SK-N-SH (cell line): ENCODE data around the gene SHISA5. TPM values are rescaled to one million over a fixed set of nuclear protein-coding genes. Genes with fewer than 3 reads are reported as not detected.
"Not testable (repeated sequence)": the region's sequence is repeated elsewhere in the genome, so short reads cannot be mapped to it uniquely, and the experiment has no call there.

Experiments
- CTCF ChIA-PET: fragments of 300-600, 350-600 bp; formaldehyde crosslinking; extraction: SDS; loops from one replicate; lab custom pipeline; 2021; lab: Yijun Ruan, JAX
- POLR2A ChIA-PET: fragments of 350-600 bp; sonication (Branson Sonifier 250); formaldehyde crosslinking; extraction: SDS; loops from one replicate; lab custom pipeline; 2020; ENCODE audit warnings: antibody characterized with exemption, inconsistent platforms; lab: Yijun Ruan, JAX
- DNase-seq: peaks from one replicate; pipeline ENCODE4 v3.0.0; 2012
- H2AFZ ChIP-seq: fragments of 200-600 bp; sonication (generic); 2 replicates; pipeline ENCODE4 v1.8.1; 2016; ENCODE audit warnings: antibody characterized with exemption, mild to moderate bottlenecking, low read depth
- H3F3A ChIP-seq: fragments of 200-600 bp; sonication (generic); replicated peaks from 2 replicates; pipeline ENCODE3; 2016; ENCODE audit warnings: antibody characterized with exemption, mild to moderate bottlenecking; ENCODE audit not compliant: insufficient read depth
- H3K27ac ChIP-seq, 2 experiments: fragments of 200-500 bp in 1 of 2; fragments of 200-600 bp in 1 of 2; sonication (Bioruptor generic) in 1 of 2; sonication (generic), shearing (Covaris generic) in 1 of 2; 2 replicates each; pipeline versions ENCODE4 v1.5.1 to v1.6.1; 2014 to 2016; ENCODE audit warnings: low read depth in 2 of 2, inconsistent platforms in 1 of 2, low read length in 1 of 2, mild to moderate bottlenecking in 1 of 2, mixed read lengths in 1 of 2
- H3K27me3 ChIP-seq: fragments of 200-600 bp; sonication (generic), shearing (Covaris generic); 2 replicates; pipeline ENCODE4 v1.6.1; 2016; ENCODE audit warnings: mixed run types; ENCODE audit not compliant: insufficient read depth
- H3K36me3 ChIP-seq, 2 experiments: fragments of 200-500 bp in 1 of 2; fragments of 200-600 bp in 1 of 2; sonication (Bioruptor generic) in 1 of 2; sonication (generic) in 1 of 2; replicated peaks in 1 of 2; 2 replicates each; pipeline versions ENCODE3 to v1.5.1; 2014 to 2016; ENCODE audit warnings: low read length in 1 of 2, mild to moderate bottlenecking in 1 of 2; ENCODE audit not compliant: insufficient read depth in 2 of 2, control insufficient read depth in 1 of 2
- H3K4me1 ChIP-seq, 2 experiments: fragments of 200-500 bp in 1 of 2; fragments of 200-600 bp in 1 of 2; sonication (Bioruptor generic) in 1 of 2; sonication (generic), shearing (Covaris generic) in 1 of 2; 2 replicates each; pipeline versions ENCODE4 v1.5.1 to v1.6.1; 2014 to 2016; ENCODE audit warnings: low read depth in 1 of 2, low read length in 1 of 2, mixed run types in 1 of 2; ENCODE audit not compliant: insufficient read depth in 2 of 2, control insufficient read depth in 1 of 2
- H3K4me2 ChIP-seq: fragments of 200-600 bp; sonication (generic), shearing (Covaris generic); 2 replicates; pipeline ENCODE4 v1.6.1; 2017; ENCODE audit warnings: mixed run types
- H3K4me3 ChIP-seq, 2 experiments: fragments of 200-500 bp in 1 of 2; fragments of 200-600 bp in 1 of 2; sonication (Bioruptor generic) in 1 of 2; sonication (generic), shearing (Covaris generic) in 1 of 2; 2 replicates each; pipeline versions ENCODE4 v1.5.1 to v1.8.1; 2014 to 2016; ENCODE audit warnings: low read depth in 2 of 2, inconsistent platforms in 1 of 2, low read length in 1 of 2, mild to moderate bottlenecking in 1 of 2, mixed read lengths in 1 of 2, moderate library complexity in 1 of 2
- H3K79me2 ChIP-seq: fragments of 200-600 bp; sonication (generic); 2 replicates; pipeline ENCODE4 v1.8.1; 2017; ENCODE audit warnings: mild to moderate bottlenecking; ENCODE audit not compliant: insufficient read depth
- H3K9ac ChIP-seq: fragments of 200-600 bp; sonication (generic); 2 replicates; pipeline ENCODE4 v1.6.1; 2017; ENCODE audit warnings: mixed run types
- H3K9me2 ChIP-seq: fragments of 200-600 bp; sonication (generic); 2 replicates; pipeline ENCODE4 v1.6.1; 2017; ENCODE audit warnings: mixed run types
- H3K9me3 ChIP-seq: fragments of 200-600 bp; sonication (generic); 2 replicates; pipeline ENCODE4 v1.6.1; 2017; ENCODE audit warnings: mixed run types, mild to moderate bottlenecking, moderate library complexity
- H4K20me1 ChIP-seq: fragments of 200-600 bp; sonication (generic); 2 replicates; pipeline ENCODE4 v1.6.1; 2017; ENCODE audit warnings: mild to moderate bottlenecking, mixed run types; ENCODE audit not compliant: insufficient read depth
- ELF1 ChIP-seq: IDR thresholded peaks from 2 replicates; pipeline ENCODE4 v1.4.0; 2012
- EZH2phosphoT487 ChIP-seq: fragments of 200-600 bp; sonication (generic); IDR thresholded peaks from 2 replicates; pipeline ENCODE4 v1.6.1; 2017; ENCODE audit warnings: low read depth, mixed run types, mild to moderate bottlenecking, antibody characterized with exemption, moderate library complexity, borderline replicate concordance
- FOSL2 ChIP-seq: IDR thresholded peaks from 2 replicates; pipeline ENCODE4 v1.4.0; 2012; ENCODE audit warnings: low read depth, mild to moderate bottlenecking, moderate library complexity, borderline replicate concordance
- FOXM1 ChIP-seq: IDR thresholded peaks from 2 replicates; pipeline ENCODE4 v1.4.0; 2012; ENCODE audit warnings: low read depth, mild to moderate bottlenecking
- MXI1 ChIP-seq: IDR thresholded peaks from 2 replicates; pipeline ENCODE4 v1.6.1; 2012; ENCODE audit warnings: mild to moderate bottlenecking, low read depth, low read length, improper control_type of control experiment
- NFIC ChIP-seq: IDR thresholded peaks from 2 replicates; pipeline ENCODE4 v1.4.0; 2012; ENCODE audit warnings: borderline replicate concordance
- NRF1 ChIP-seq: IDR thresholded peaks from 2 replicates; pipeline ENCODE4 v1.6.1; 2012; ENCODE audit warnings: low read depth, mild to moderate bottlenecking, low read length
- RFX5 ChIP-seq: IDR thresholded peaks from 2 replicates; pipeline ENCODE4 v1.6.1; 2012; ENCODE audit warnings: mild to moderate bottlenecking, improper control_type of control experiment, low read length
- RXRA ChIP-seq: IDR thresholded peaks from 2 replicates; pipeline ENCODE4 v1.4.0; 2012; ENCODE audit warnings: low read depth, mild to moderate bottlenecking, borderline replicate concordance
- SIN3A ChIP-seq: IDR thresholded peaks from 2 replicates; pipeline ENCODE4 v1.6.1; 2012; ENCODE audit warnings: low read depth, mild to moderate bottlenecking, low read length, moderate library complexity, borderline replicate concordance
- SMC3 ChIP-seq: IDR thresholded peaks from 2 replicates; pipeline ENCODE4 v1.6.1; 2012; ENCODE audit warnings: low read depth, low read length, improper control_type of control experiment
- TAF1 ChIP-seq: IDR thresholded peaks from 2 replicates; pipeline ENCODE4 v1.6.1; 2012; ENCODE audit warnings: low read depth, mild to moderate bottlenecking, low read length, moderate library complexity, borderline replicate concordance
- TEAD4 ChIP-seq: IDR thresholded peaks from 2 replicates; pipeline ENCODE4 v1.4.0; 2012; ENCODE audit warnings: mild to moderate bottlenecking, borderline replicate concordance; ENCODE audit not compliant: insufficient read depth
- YY1 ChIP-seq: IDR thresholded peaks from 2 replicates; pipeline ENCODE4 v1.4.0; 2012; ENCODE audit warnings: low read depth, mild to moderate bottlenecking
- WGBS: methylation state at CpG from one replicate; pipeline ENCODE4 v1.1.6; 2017; ENCODE audit warnings: low lambda C conversion rate; 5-methylcytosine and 5-hydroxymethylcytosine counted together
- polyA plus RNA-seq, 3 experiments: library from polyadenylated mRNA; depleted of rRNA; stranded (reverse); fragments of >200 nt; gene quantifications; 2 replicates each; pipeline ENCODE4 v1.2.3, GENCODE V29; 2012
- TF ChIP-seq, protein P1 (sequence below): fragments of 150-350 bp; IDR thresholded peaks from 2 replicates; pipeline ENCODE4 v1.6.1; 2016; ENCODE audit warnings: mild to moderate bottlenecking, low read depth, low read length
- TF ChIP-seq, protein P2 (sequence below): IDR thresholded peaks from 2 replicates; pipeline ENCODE4 v1.4.0; 2012; ENCODE audit warnings: low read depth, borderline replicate concordance
- TF ChIP-seq, protein P3 (sequence below): fragments of 150-350 bp; IDR thresholded peaks from 2 replicates; pipeline ENCODE4 v1.6.1; 2017; ENCODE audit warnings: antibody characterized with exemption, low read length, low read depth, borderline replicate concordance

SHISA5 gene
- polyA plus RNA-seq, 1 of the 3 experiments (the other 2 are of a cell fraction) = 194 TPM

DNA sequence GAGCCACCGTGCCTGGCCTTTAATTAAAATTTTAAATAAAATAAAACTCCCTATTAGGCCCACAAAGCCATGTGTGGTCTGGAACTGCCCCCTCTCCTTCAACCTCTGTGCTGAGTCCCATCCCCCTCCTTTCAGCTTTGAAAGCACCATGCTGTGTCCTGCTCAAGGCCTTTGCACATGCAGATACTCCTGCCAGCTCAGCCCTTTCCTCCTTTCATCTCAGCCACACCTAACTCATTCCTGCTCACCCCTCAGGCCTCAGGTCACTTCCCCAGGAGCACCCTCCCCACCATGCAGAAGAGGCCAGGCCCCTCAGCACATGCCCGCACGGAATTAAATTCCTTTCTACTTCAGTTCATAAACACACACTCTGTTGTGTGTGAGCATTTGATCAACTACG is 29.4 kb downstream of the SHISA5 start:
- Histone ChIP-seq H3K9me2 (no peaks in the 10 kb centered on the region), H3K4me2 (no peak overlapping the region), H3F3A (peaks cover 7% of the 10 kb centered on the region), H3K4me1 (peaks cover 0 to 12% of the 10 kb centered on the region in 2 experiments; a peak in 1 of 4 replicates), H3K27me3 (no peaks in the 10 kb centered on the region), H3K27ac (no peak overlapping the region), H3K9ac (no peak overlapping the region), H3K36me3 (peaks cover 0 to 2% of the 10 kb centered on the region in 2 experiments), H4K20me1 (no peaks in the 10 kb centered on the region), H3K4me3 (no peak overlapping the region), H2AFZ (no peak overlapping the region), H3K79me2 (peaks cover 33% of the 10 kb centered on the region), H3K9me3 (no peaks in the 10 kb centered on the region)
- 88% methylated on average over 4 of the region's 4 CpGs for WGBS
- CTCF ChIA-PET = interaction anchor here (0.9 to 6.4 kb wide), 4 partner anchors 8 to 79 kb away, joined by 3 to 27 read pairs (median 10); a partner anchor contains a TSS
- DNase-seq = peak; percentile 13
- TF ChIP-seq TEAD4 (no peak), NFIC (no peak), YY1 (no peak), NRF1 (no peak), TAF1 (no peak), RXRA (no peak), EZH2phosphoT487 (no peak), MXI1 (no peak), ELF1 (no peak), SMC3 (no peak), FOXM1 (no peak), SIN3A (no peak), RFX5 (no peak), FOSL2 (no peak)
- TF ChIP-seq, protein P1, sequence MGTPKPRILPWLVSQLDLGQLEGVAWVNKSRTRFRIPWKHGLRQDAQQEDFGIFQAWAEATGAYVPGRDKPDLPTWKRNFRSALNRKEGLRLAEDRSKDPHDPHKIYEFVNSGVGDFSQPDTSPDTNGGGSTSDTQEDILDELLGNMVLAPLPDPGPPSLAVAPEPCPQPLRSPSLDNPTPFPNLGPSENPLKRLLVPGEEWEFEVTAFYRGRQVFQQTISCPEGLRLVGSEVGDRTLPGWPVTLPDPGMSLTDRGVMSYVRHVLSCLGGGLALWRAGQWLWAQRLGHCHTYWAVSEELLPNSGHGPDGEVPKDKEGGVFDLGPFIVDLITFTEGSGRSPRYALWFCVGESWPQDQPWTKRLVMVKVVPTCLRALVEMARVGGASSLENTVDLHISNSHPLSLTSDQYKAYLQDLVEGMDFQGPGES = no peak
- TF ChIP-seq, protein P2, sequence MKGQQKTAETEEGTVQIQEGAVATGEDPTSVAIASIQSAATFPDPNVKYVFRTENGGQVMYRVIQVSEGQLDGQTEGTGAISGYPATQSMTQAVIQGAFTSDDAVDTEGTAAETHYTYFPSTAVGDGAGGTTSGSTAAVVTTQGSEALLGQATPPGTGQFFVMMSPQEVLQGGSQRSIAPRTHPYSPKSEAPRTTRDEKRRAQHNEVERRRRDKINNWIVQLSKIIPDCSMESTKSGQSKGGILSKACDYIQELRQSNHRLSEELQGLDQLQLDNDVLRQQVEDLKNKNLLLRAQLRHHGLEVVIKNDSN = no peak
- TF ChIP-seq, protein P3, sequence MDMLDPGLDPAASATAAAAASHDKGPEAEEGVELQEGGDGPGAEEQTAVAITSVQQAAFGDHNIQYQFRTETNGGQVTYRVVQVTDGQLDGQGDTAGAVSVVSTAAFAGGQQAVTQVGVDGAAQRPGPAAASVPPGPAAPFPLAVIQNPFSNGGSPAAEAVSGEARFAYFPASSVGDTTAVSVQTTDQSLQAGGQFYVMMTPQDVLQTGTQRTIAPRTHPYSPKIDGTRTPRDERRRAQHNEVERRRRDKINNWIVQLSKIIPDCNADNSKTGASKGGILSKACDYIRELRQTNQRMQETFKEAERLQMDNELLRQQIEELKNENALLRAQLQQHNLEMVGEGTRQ = no peak
- POLR2A ChIA-PET = no interaction called here

DNA sequence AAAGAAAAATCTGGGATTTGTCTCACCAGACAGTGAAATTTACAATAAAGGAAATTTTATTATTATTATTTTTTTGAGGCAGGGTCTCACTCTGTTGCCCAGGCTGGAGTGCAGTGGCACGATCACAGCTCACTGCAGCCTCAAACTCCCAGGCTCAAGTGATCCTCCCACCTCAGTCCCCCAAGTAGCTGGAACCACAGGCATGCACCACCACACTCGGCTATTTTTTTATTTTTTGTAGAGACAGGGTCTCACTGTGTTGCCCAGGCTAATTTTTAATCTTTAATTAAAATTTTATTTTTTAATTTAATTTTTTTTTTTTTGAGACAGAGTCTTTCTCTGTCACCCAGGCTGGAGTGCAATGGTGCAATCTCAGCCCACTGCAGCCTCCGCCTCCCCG is 29.9 kb downstream of the SHISA5 start:
- DNase-seq, H3K4me2 ChIP-seq, H3K9me2 ChIP-seq, H2AFZ ChIP-seq, H3K4me3 ChIP-seq, H4K20me1 ChIP-seq, H3K36me3 ChIP-seq, H3K9ac ChIP-seq, H3F3A ChIP-seq, H3K27me3 ChIP-seq, H3K9me3 ChIP-seq: not testable (repeated sequence)
- Histone ChIP-seq H3K27ac (peak overlapping the region in 1 of 2 experiments; percentile 87; a peak in 1 of 4 replicates), H3K4me1 (peaks cover 0 to 18% of the 10 kb centered on the region in 2 experiments; a peak in 1 of 4 replicates), H3K79me2 (peaks cover 39% of the 10 kb centered on the region)
- WGBS = 98% methylated on average over 4 of the region's 4 CpGs
- ChIA-PET CTCF (interaction anchor here (1.0 to 6.4 kb wide), 8 partner anchors 8 to 80 kb away, joined by 3 to 27 read pairs (median 7); no protein-coding TSS in a partner anchor), POLR2A (interaction anchor here (0.6 to 2.2 kb wide), 2 partner anchors 24 to 30 kb away, joined by 3 to 9 read pairs; partner anchors contain the start of gene SHISA5)
